DMS153 treated with DMSO at 0.1 percent for 48 hours (cell line): ENCODE results near the gene BOLA3.
"Not testable (repeated sequence)": the region's sequence is repeated elsewhere in the genome, so short reads cannot be mapped to it uniquely, and the experiment has no call there.

Source experiments
- DNase-seq: peaks from one replicate; lab custom pipeline; 2025; ENCODE audit not compliant: unreplicated experiment; lab: John Stamatoyannopoulos, UW

Gene BOLA3

DNA sequence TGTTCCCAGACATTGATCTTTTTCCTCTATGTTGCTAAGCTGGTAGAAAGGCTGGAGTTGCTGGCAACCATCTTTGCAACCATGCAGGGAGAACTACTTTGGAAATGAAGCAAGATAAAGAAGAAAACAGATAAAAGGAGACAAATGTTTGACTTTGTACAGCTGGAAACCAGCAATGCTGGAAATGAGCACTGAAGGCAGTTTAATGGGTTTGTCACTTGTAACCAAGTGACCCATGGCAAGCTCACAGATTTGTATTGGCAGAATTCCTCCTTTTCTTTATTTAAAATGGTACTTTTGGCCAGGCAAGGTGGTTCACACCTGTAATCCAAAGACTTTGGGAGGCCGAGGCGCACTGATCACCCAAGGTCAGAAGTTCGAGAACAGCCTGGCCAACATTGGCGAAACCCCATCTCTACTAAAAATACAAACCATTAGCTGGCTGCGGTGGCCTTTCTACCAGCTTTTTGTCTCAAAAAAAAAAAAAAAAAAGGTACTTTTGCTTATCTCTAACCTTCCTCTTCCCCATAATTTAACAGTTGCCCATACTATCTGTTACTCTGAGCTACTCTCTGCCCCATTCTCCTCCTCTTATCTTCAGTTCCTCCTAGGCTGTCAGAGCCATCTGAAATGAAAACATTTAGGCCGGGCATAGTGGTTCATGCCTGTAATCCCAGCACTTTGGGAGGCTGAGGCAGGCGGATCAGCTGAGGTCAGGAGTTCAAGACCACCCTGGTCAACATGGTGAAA lies 2.0 kb upstream of the BOLA3 start:
- no peak for DNase-seq

- no peak for DNase-seq
Observed at GRCh38 chr2:74149247-74149525, 1.5 kb upstream of the BOLA3 start.

DNA sequence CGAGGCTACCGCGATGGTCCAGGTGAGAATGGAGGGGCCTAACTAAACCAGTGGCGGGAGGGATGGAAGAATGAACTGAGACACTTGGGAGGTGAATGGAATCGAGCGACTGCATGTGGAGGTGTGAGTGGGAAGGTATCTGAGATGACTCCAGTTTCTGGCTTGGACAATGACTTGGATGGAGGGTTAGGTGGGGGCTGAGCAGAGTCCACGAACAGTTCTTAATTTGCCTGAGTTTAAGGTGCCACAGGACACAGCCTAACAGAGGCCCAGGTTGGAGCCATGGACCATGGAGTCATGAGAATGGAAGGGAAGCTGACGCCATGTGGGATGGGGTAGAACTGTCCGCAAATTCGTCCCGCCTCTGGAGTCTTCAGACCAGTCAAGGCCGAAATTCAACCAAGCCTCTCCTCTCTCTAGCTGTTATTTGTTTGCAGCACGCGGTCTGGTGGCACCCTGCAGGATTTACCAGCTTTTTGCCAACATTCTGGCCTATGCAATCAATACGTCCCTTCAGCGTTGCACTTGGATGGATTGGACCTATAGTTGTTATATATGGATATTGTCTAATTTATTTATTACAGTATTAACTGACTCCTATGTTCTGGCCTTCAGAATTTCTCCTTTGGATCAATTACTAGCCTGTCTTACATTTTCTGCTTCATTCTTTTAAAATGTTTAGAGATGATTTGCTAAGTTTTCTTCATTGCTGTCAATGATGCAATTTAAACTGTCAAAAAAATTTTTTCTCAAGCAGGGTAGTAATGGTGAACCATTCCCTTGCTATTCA lies 940 bp upstream of the BOLA3 start:
- peak; percentile 45 for DNase-seq

- no peak for DNase-seq
Observed at GRCh38 chr2:74146929-74147726, 584 bp downstream of the BOLA3 start.

GRCh38 chr2:74142340-74142739 lies 5.4 kb downstream of the BOLA3 start:
- no peak for DNase-seq

- no peak for DNase-seq
Observed at GRCh38 chr2:74138600-74139323, 8.9 kb downstream of the BOLA3 start.

DNA sequence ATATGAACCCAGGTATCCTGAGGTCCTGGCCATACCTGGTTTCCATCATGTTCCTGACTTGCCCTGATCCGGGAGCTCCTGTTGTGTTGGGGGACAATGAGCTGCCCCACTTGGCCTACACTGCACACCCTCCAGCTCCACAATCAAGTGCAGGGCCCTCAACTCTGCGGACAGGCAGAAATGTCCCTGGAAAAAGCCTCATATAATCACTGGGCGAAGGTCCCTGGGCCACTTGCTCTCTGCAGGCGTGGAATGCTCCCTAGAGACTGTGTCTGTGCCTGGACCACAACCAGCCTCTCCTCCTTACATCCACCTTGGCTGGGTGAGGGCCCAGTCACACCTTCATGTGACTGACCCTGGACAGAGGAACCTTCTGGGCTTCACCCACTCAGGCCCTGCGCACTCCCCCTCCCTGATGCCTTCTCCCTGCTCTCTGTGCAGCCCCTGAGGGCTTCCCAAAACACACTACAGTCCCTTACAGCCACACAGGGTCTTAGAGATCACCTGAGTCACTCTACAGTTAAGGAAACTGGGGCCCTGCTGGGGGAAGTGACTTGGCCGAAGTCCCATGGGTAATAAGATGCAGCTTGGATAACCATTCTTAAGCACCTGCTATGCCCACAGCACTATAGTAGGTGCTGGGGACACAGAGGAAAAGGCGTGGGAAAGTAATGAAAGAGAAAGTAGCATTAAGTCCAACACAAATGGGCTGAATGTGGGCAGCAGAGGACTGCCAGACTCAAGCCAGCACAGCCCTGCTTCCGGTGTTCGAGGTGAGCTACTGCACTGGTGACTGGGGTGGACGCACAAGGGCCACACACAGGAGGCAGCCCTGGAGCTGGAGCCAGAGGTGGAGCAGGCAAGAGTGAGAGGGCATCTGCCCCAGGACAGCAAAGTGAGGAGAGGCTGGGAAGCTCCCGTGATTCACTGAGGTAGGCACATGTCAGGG lies 9.8 kb downstream of the BOLA3 start:
- no peak for DNase-seq

DNA sequence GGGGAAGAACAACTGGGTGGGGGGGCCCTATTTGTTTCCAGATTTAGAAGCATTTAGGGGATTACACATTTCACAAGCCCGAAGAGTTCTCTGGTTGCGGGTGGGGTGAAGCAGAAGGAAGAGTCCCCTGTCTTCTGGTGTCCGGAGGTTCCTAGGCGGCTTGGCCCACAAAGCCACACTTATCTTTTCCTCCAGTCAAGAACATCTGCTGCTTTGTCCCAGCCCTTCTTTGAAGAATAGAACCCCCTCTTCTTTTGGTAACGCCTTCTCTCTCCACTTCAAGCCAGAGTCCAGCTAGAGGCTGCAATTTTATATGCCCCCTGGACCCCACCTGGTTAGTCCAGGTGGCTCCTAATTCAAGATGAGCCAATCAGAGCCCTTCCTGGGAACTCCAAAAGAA lies 15.8 kb downstream of the BOLA3 start:
- no peak for DNase-seq

DNA sequence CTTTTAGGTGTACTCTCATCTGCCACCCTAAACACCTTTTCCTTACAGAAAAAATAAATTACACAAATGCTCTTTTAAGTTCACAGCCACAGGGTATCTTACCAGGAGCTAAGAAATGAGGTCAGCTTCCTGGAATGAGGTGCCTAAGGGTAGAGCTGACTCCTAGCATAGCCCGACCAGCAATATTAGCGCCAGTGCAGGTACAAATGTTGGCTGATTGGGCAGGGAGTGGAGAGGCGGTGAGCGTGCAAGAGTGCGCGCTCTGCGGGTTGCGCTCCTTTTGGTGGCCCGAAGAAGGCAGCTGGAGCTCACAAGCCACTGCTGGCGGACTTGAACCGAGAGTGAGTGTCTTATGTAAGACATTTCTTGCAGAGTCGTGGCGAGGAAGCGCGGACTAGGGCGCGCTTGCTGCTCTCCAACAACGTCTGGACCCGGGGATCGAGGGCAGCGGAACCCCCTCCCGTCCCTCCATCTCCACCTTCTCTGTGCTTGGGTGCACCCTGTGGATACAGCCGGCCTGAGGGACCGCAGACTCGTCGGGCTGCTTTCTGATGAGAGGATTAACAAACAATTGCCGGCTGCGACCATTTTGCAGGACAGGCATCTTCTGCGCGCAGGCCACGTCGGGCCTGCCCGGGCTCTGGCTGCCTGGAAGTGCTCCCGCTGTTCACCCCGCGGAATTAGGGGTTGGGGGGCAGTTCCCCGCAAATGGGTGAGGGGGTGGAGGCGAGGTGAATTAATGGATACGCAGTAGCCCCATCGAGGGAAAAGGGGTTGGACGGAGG lies 17.3 kb downstream of the BOLA3 start:
- DNase-seq = no peak

DNA sequence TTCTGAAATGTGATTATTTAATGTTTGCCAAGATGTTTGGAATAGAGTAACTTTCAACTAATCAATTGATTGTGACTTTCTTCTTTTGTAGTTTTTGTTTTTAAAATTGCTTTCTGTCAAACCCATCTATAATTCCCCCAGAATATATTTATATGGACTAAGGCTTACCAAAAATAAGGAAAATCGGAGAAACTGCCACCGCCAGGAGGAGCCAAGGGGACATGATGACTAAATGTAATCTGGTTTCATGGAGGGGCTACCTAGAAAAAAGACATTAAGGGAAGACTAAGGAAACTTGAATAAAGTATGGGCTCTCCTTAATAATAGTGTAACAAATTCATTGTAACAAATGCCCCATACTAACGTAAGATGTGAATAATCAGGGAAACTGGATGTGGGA lies 19.5 kb downstream of the BOLA3 start:
- DNase-seq = no peak

DNA sequence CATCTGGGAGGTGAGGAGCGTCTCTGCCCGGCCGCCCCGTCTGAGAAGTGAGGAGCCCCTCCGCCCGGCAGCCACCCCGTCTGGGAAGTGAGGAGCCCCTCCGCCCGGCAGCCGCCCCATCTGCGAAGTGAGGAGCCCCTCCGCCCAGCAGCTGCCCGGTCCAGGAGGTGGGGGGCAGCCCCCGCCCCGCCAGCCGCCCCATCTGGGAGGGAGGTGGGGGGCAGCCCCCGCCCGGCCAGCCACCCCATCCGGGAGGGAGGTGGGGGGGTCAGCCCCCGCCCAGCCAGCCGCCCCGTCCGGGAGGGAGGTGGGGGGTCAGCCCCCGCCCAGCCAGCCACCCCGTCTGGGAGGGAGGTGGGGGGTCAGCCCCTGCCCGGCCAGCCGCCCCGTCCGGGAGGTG lies 23.8 kb downstream of the BOLA3 start:
- not testable (repeated sequence) for DNase-seq

- DNase-seq = not testable (repeated sequence)
Observed at GRCh38 chr2:74121846-74122245, 25.9 kb downstream of the BOLA3 start.

DNA sequence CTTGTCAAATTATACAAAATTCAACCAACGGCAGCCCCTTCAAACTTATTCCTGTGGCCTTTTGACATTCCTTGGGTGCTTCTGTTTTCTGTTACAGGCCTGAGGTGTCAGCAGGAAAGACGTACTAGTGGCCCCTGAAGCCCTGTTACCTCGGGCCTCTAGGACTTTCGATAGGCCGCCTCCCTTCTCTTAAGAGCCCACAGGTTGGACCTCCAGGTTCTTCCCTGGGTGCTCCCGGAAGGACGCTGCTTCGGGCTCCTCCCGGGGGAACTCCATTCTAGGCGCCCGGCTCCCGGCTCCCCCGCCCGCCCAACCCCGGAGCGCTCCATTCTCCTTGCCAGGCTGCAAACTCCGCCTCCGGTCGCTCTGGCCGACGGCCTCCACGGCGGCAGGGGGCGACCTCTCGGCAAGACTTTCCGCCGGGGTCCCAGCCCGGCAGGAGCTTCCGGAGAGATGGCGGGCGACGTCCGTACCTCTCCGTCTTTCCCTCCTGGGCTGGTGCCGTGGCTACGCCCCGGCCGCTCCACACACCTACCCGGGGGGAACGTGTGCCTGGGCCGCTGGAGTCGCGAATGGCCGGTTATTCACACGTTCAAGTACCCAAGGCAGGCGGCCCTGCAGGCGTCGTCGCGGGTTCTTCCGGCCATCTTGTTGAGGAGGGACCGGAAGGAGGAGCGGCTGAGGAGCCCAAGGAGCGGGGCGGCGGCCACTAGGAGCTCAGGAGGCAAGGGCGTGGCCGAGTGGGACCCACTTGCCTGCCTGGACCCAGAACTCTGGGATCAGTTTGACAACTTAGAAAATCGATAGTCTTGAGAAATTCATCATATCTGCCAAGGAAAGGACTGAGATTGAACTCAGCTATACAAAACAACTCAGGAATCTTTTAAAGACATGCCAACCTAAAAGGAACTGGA lies 27.5 kb downstream of the BOLA3 start:
- peak; percentile 11 for DNase-seq

DNA sequence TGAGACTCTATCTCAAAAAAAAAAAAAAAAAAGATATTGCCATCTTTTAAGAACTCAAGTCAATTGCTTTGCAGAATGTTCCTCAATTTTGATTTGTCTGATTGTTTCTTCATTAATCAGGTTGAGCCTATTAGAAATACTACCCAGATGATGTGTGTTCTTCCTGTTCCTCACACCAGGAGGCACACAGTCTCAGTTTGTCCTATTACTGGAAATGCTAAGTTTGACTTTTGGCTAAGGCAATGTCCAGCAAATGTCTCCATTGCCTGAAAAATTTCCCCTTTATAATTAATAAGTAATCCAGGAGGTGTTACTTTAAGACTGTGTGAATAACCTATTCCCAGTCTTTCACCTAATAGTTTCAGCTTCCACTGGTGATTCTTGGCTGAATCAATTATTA lies 28.4 kb downstream of the BOLA3 start:
- no peak for DNase-seq

DNA sequence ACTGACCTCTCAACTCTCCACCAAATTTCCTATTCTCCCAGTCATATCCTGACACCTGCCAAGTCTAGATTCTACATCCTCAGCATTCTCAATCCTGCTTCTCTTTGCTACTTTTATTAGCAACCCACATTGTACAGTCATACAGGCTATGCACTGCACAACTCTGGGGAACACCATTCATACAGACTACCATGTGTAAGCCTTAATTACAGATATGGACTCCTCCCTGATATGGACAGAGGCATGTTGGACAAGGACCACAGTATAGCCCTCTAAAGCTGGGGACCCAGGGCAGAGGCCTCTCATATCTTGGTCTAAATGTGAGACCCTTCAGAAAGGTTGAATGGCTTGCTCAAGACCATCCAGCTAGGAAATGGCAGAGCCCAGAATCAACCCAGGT lies 36.3 kb downstream of the BOLA3 start:
- no peak for DNase-seq

DNA sequence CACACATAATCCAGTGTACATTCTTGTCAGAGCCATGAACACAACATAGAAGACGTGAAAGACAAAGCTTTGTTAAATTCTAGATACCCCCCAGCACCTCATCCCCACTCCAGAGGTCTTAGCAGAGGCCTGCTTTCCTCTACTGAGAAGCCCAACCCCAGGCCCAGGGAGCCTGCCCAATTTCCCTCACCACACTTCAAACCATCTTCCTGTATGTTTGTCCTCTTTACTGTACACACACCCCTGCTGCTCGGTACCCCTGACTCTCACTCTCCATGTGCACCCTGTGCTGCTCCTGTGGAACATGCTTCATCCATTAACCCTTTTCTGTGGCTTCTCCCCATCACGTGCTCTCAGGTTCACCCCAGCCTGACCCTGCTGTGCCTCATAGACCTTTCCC lies 37.2 kb downstream of the BOLA3 start:
- no peak for DNase-seq

- DNase-seq = no peak
Observed at GRCh38 chr2:74109551-74109950, 38.2 kb downstream of the BOLA3 start.

DNA sequence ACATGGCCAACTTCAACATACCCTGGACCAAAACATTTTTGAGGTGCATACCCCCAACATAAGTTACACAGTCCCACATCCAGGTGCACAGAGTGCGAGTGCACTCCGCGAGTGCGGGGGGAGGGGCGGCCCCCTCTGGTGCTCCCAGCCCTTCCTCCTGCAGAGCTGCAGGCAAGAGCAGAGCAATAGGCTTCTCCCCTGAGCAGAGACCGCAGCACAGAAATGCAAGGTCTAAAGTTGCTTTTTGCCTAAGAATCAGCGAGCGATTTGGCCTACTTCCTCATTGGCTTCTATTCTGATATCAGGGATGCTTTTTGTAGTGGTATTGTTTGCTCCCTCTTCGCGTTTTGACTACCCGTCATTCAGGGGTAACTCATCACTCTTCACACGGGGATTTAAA lies 40.6 kb downstream of the BOLA3 start:
- no peak for DNase-seq
